Psoas muscle (tissue), 8 donors: ENCODE data around the gene RAI1. TPM values are rescaled to one million over a fixed set of nuclear protein-coding genes. Genes with fewer than 3 reads are reported as not detected.

Experiments
- ATAC-seq, 4 donors: fragments of 200-7000 bp; cut with Tn5 transposase; one replicate each; pipeline ENCODE4 v1.9.1; 2020; ENCODE audit warnings: moderate library complexity in 3 of 4, mild to moderate bottlenecking in 2 of 4
- DNase-seq, 2 donors: peaks; one replicate each; pipeline ENCODE4 v3.0.0-alpha.2; 2020
- H3K27ac ChIP-seq: fragments of 200-600 bp; one replicate; pipeline ENCODE4 v1.8.0; 2022
- H3K27me3 ChIP-seq, 3 donors: fragments of 200-600 bp in 1 of 3; one replicate each; pipeline versions ENCODE4 v1.6.1 to v1.8.0; 2013 to 2022; ENCODE audit warnings: low read length in 2 of 3, mild to moderate bottlenecking in 2 of 3, moderate library complexity in 1 of 3; ENCODE audit not compliant: insufficient read depth in 3 of 3
- H3K36me3 ChIP-seq, 2 donors: fragments of 200-600 bp in 1 of 2; one replicate each; pipeline versions ENCODE4 v1.6.1 to v1.8.0; 2013 to 2022; ENCODE audit warnings: low read depth in 1 of 2, mild to moderate bottlenecking in 1 of 2, moderate library complexity in 1 of 2; ENCODE audit not compliant: insufficient read depth in 1 of 2
- H3K4me1 ChIP-seq: fragments of 200-600 bp; one replicate; pipeline ENCODE4 v1.8.0; 2022
- H3K4me3 ChIP-seq: fragments of 200-600 bp; one replicate; pipeline ENCODE4 v1.8.0; 2022; ENCODE audit warnings: mild to moderate bottlenecking
- H3K9me3 ChIP-seq: fragments of 200-600 bp; one replicate; pipeline ENCODE4 v1.8.0; 2022
- WGBS, 3 donors: extraction: QIAGEN DNeasy Blood & Tissue Kit; methylation state at CpG; one replicate each; pipeline versions ENCODE4 v1.1.6 to v1.1.7; 2013; 5-methylcytosine and 5-hydroxymethylcytosine counted together
- intact Hi-C, 2 donors: fragments of 100-400 bp; cut with DNase I; formaldehyde crosslinking; loops; one replicate each; pipeline versions ENCODE4 v1.11.0 to v1.14.2; 2022
- polyA plus RNA-seq, 3 donors: library from polyadenylated mRNA; stranded (reverse); fragments of 200-250 nt; gene quantifications; one replicate each; pipeline ENCODE4 v1.2.3, GENCODE V29; 2013
- total RNA-seq, 4 donors: library from RNA; stranded (reverse); fragmentation: NEBNext Ultra II Directional in 2 of 4; extraction: Animal tissue kit (Norgen Biotek cat#: 25700) in 2 of 4; gene quantifications; one replicate each; pipeline versions ENCODE4 v1.2.1 to v1.2.4, GENCODE V29; 2021 to 2023
- TF ChIP-seq, protein P1 (sequence below): fragments of 200-600 bp; IDR thresholded peaks from one replicate; pipeline ENCODE4 v1.8.0; 2022; ENCODE audit warnings: antibody characterized with exemption
- donor health status: healthy with polysubstance abuse.
- donor health status: DM: no; HTN: no; CAD: no; lungs with moderate emphysema.
- donor health status: Bipolar disorder and iron deficiency.
- donor health status: healthy.
- donor health status: DM: yes; HTN: yes; CAD: no.
- donor health status: DM: no; HTN: no; CAD: no.
- donor health status: DM: no; HTN: no; CAD: no.
- donor health status: DM: yes; HTN: yes; CAD: no.

Gene RAI1
- total and polyA plus RNA-seq, 7 donors, result 4.0 to 9.0 (median 7.1) TPM

GRCh38 chr17:17853811-17854447, 172.7 kb downstream of the RAI1 start:
- no peak overlapping the region for H3K4me3 ChIP-seq
- no peaks in the 10 kb centered on the region for H3K27me3 ChIP-seq
- H3K9me3 ChIP-seq, result no peaks in the 10 kb centered on the region
- TF ChIP-seq, protein P1, sequence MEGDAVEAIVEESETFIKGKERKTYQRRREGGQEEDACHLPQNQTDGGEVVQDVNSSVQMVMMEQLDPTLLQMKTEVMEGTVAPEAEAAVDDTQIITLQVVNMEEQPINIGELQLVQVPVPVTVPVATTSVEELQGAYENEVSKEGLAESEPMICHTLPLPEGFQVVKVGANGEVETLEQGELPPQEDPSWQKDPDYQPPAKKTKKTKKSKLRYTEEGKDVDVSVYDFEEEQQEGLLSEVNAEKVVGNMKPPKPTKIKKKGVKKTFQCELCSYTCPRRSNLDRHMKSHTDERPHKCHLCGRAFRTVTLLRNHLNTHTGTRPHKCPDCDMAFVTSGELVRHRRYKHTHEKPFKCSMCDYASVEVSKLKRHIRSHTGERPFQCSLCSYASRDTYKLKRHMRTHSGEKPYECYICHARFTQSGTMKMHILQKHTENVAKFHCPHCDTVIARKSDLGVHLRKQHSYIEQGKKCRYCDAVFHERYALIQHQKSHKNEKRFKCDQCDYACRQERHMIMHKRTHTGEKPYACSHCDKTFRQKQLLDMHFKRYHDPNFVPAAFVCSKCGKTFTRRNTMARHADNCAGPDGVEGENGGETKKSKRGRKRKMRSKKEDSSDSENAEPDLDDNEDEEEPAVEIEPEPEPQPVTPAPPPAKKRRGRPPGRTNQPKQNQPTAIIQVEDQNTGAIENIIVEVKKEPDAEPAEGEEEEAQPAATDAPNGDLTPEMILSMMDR, result no peak
- peaks cover 0 to 15% of the 10 kb centered on the region in 2 donors for H3K36me3 ChIP-seq
- no peak for DNase-seq
- H3K27ac ChIP-seq, result no peak overlapping the region
- intact Hi-C loops, result no loop called here
- 91 to 98% (median 92%) methylated on average over 8 of the region's 8 CpGs for WGBS, 3 donors
- H3K4me1 ChIP-seq, result peaks cover 16% of the 10 kb centered on the region
- no peak for ATAC-seq

DNA sequence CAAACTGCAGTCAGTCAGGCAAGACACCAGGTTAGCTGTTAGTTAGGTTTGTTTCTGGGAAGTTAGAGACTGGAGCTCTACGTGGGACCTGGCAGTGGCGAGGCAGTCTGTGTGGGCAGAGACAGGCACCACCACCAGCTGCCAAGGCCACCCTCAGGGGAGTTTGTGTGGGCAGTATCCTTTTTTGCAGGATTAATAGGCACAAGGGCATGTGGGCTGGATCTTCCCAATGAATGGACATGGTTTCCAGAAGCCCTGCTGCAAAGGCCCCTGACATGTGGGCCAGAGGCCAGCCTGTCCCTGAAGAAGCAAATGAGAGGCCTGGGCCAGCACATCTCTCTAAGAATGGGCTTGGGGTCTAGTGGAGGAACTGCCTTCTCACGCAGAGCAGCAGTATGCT, 174.7 kb downstream of the RAI1 start:
- Histone ChIP-seq H3K4me1 (peaks cover 4% of the 10 kb centered on the region), H3K9me3 (no peaks in the 10 kb centered on the region), H3K27me3 (no peaks in the 10 kb centered on the region), H3K36me3 (peaks cover 0 to 18% of the 10 kb centered on the region in 2 donors), H3K27ac (no peak overlapping the region), H3K4me3 (no peak overlapping the region)
- WGBS, 3 donors, result 41 to 66% (median 57%) methylated on average over 3 of the region's 3 CpGs
- intact Hi-C loops, result no loop called here
- no peak for DNase-seq
- no peak for ATAC-seq
- TF ChIP-seq, protein P1, result no peak

DNA sequence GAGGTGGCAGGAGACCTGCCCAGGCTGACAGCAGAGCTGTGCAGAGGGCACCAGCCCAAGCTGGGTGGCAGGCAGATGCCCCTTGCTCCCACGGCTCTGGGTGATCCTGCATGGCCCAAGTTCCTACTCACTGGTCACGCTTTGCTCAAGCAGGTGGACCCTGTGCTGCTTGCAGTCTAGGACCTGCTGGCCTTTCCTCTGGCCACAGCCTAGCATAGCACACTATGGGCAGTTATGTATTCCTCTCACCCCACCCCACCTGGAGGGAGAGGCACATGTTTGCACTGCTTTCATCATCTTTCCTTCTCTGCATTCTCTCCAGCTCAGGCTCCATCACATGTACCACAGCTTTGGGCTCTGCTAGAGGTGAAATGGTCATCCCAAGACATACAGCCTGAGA, 175.1 kb downstream of the RAI1 start:
- TF ChIP-seq, protein P1, result no peak
- no peaks in the 10 kb centered on the region for H3K9me3 ChIP-seq
- DNase-seq (no peak), ATAC-seq (no peak)
- H3K27me3 ChIP-seq, result no peaks in the 10 kb centered on the region
- intact Hi-C loops, result no loop called here
- H3K4me3 ChIP-seq, result no peak overlapping the region
- WGBS, 3 donors, result 71 to 78% (median 76%) methylated on average over 2 of the region's 2 CpGs
- peaks cover 4% of the 10 kb centered on the region for H3K4me1 ChIP-seq
- H3K36me3 ChIP-seq, result peaks cover 0 to 22% of the 10 kb centered on the region in 2 donors
- H3K27ac ChIP-seq, result no peak overlapping the region

DNA sequence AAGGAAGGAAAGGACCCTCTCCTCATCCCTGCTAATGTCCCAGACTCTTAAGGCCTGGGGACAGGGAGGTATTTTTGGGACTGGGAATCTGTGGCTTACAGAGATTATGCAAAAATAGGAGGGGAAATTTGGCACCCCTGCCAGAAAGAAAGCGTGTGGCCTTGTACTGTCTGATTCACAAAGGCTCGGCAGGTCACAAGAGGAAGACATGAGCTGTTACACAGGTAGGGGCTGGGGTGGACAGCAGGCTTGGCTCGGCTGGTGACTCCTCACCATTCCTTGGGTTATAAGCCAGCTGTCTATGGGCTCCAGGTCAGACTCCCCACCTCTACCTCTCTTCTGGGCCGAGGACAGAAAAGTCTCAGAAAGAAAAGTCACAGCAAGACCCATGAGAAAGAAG, 176.2 kb downstream of the RAI1 start:
- Histone ChIP-seq H3K27me3 (no peaks in the 10 kb centered on the region), H3K27ac (no peak overlapping the region), H3K4me3 (no peak overlapping the region), H3K36me3 (peaks cover 0 to 33% of the 10 kb centered on the region in 2 donors), H3K9me3 (no peaks in the 10 kb centered on the region), H3K4me1 (peaks cover 4% of the 10 kb centered on the region)
- intact Hi-C loops, result no loop called here
- 93 to 100% (median 97%) methylated on average over 4 of the region's 4 CpGs for WGBS, 3 donors
- ATAC-seq, result no peak
- DNase-seq, result no peak
- TF ChIP-seq, protein P1, result no peak
